ENCODE measurements around the gene LUC7L3.
"Not testable (repeated sequence)": the region's sequence is repeated elsewhere in the genome, so short reads cannot be mapped to it uniquely, and the experiment has no call there.

LUC7L3 gene

GRCh38 chr17:50712641-50713040 is 6.8 kb upstream of the LUC7L3 start:
- H3K9me3 ChIP-seq (ENCODE audit: control insufficient read depth, insufficient read depth, low read length): no peaks in the 10 kb centered on the region
- H3K36me3 ChIP-seq (ENCODE audit: insufficient read depth, low read length): no peaks in the 10 kb centered on the region
- H3K9ac ChIP-seq (ENCODE audit: low read depth, low read length): no peak overlapping the region
- peaks cover 15% of the 10 kb centered on the region for H3K4me1 ChIP-seq (ENCODE audit: insufficient read depth, low read length)

DNA sequence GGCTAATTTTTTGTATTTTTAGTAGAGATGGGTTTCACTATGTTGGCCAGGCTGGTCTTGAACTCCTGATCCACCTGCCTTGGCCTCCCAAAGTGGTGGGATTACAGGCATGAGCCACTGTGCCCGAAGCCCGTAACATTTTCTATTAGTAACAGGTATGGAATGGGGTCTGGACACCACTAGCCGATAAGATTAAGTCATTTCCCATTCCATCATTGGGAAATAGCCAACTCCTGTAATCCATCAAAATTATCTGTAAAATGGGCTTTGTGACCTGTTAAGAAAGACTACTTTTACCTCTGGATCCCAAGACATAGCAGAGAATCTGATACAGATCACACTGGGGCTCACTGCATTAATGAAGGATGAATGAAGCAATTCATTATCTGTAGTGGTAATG is 3.9 kb upstream of the LUC7L3 start:
- no peaks in the 10 kb centered on the region for H3K9me3 ChIP-seq (ENCODE audit: control insufficient read depth, insufficient read depth, low read length)

GRCh38 chr17:50719924-50720794 is 756 bp downstream of the LUC7L3 start:
- no peaks in the 10 kb centered on the region for H3K9me3 ChIP-seq (ENCODE audit: control insufficient read depth, insufficient read depth, low read length)
- peaks cover 11% of the 10 kb centered on the region for H3K4me1 ChIP-seq (ENCODE audit: insufficient read depth, low read length)
- no peaks in the 10 kb centered on the region for H3K36me3 ChIP-seq (ENCODE audit: insufficient read depth, low read length)
- peak overlapping the region; percentile 99 for H3K9ac ChIP-seq (ENCODE audit: low read depth, low read length)

More for the DNA sequence above, 3.9 kb upstream of the LUC7L3 start:
- peaks cover under 1% of the 10 kb centered on the region; the same call in 1 of the 2 replicates for H3K4me1 ChIP-seq (ENCODE audit: insufficient read depth, low read length)
- H3K9ac ChIP-seq (ENCODE audit: low read depth, low read length): no peak overlapping the region
- no peaks in the 10 kb centered on the region for H3K36me3 ChIP-seq (ENCODE audit: insufficient read depth, low read length)

DNA sequence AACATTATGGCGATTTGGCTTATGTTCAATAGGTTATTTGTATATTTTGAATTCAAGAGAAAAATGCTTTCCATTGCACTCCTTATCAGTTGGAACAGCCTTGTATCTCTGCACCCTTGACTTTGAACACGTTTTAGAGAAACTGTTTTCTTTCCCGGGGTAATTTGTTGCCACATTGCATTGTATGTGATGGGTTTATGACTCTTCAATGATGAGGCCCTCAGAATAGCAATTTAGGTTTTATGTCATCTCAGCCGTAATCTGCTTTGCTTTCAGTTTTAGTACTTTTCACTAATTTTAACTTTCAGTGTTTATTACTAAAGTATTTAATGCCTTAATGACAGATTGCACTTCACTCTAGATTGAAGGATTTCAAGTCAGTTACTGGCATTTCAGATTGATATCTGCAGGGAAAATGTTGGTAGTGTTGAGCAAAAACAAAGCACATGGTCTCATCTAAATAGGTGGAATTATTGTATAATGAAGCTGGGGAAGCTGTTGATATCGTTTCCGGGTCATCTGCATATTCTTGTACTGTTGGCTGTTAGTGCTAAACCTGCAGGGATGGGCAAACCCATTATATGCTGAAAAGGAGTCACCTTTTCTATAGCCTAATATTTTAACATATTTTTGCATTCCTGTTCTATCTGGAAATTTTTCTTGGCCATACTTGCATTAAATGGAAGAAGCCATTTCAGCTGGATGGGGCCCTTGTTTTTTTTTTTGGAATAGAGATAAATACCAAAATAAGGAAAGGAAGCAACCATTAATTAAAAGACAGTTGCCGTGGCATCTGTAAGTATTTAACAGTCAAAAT is 2.0 kb downstream of the LUC7L3 start:
- H3K4me1 ChIP-seq (ENCODE audit: insufficient read depth, low read length): peaks cover 18% of the 10 kb centered on the region
- H3K9ac ChIP-seq (ENCODE audit: low read depth, low read length): peak overlapping the region; percentile 99; the same call in 1 of the 2 replicates
- no peaks in the 10 kb centered on the region for H3K9me3 ChIP-seq (ENCODE audit: control insufficient read depth, insufficient read depth, low read length)
- no peaks in the 10 kb centered on the region for H3K36me3 ChIP-seq (ENCODE audit: insufficient read depth, low read length)

GRCh38 chr17:50722746-50723145 is 3.3 kb downstream of the LUC7L3 start:
- Histone ChIP-seq H3K9ac (ENCODE audit: low read depth, low read length) (peak overlapping the region; percentile 12; the same call in 1 of the 2 replicates), H3K4me1 (ENCODE audit: insufficient read depth, low read length) (peaks cover 28% of the 10 kb centered on the region), H3K36me3 (ENCODE audit: insufficient read depth, low read length) (no peaks in the 10 kb centered on the region), H3K9me3 (ENCODE audit: control insufficient read depth, insufficient read depth, low read length) (no peaks in the 10 kb centered on the region)

DNA sequence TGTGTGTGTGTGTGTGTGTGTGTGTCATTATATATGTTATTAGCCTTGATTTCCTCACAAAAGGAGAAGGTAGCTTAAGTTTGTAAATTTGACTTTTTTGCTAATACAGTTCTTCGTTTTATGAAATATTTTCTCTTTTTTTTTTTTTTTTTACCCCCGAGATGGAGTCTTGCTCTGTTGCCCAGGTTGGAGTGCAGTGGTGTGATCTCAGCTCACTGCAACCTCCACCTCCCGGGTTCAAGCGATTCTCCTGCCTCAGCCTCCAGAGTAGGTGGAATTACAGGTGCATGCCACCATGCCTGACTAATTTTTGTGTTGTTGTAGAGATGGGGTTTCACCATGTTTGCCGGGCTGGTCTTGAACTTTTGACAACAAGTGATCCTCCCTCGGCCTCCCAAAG is 5.2 kb downstream of the LUC7L3 start:
- H3K4me1 ChIP-seq (ENCODE audit: insufficient read depth, low read length): peaks cover 28% of the 10 kb centered on the region
- not testable (repeated sequence) for H3K9ac ChIP-seq (ENCODE audit: low read depth, low read length); H3K36me3 ChIP-seq (ENCODE audit: insufficient read depth, low read length); H3K9me3 ChIP-seq (ENCODE audit: control insufficient read depth, insufficient read depth, low read length)

- H3K36me3 ChIP-seq (ENCODE audit: insufficient read depth, low read length): no peaks in the 10 kb centered on the region
- H3K9ac ChIP-seq (ENCODE audit: low read depth, low read length): no peak overlapping the region
These were observed 6.6 kb downstream of the LUC7L3 start for GRCh38 chr17:50725769-50726655.

GRCh38 chr17:50728112-50728429 is 8.7 kb downstream of the LUC7L3 start:
- H3K36me3 ChIP-seq (ENCODE audit: insufficient read depth, low read length): no peaks in the 10 kb centered on the region
- no peak overlapping the region for H3K9ac ChIP-seq (ENCODE audit: low read depth, low read length)
- H3K4me1 ChIP-seq (ENCODE audit: insufficient read depth, low read length): peaks cover 17% of the 10 kb centered on the region; the same call in 1 of the 2 replicates
- H3K9me3 ChIP-seq (ENCODE audit: control insufficient read depth, insufficient read depth, low read length): no peaks in the 10 kb centered on the region

More at GRCh38 chr17:50725769-50726655, 6.6 kb downstream of the LUC7L3 start:
- peaks cover 28% of the 10 kb centered on the region for H3K4me1 ChIP-seq (ENCODE audit: insufficient read depth, low read length)
- no peaks in the 10 kb centered on the region for H3K9me3 ChIP-seq (ENCODE audit: control insufficient read depth, insufficient read depth, low read length)

- Histone ChIP-seq H3K4me1 (ENCODE audit: insufficient read depth, low read length) (peaks cover 16% of the 10 kb centered on the region; the same call in 1 of the 2 replicates), H3K9me3 (ENCODE audit: control insufficient read depth, insufficient read depth, low read length) (no peaks in the 10 kb centered on the region), H3K9ac (ENCODE audit: low read depth, low read length) (no peak overlapping the region), H3K36me3 (ENCODE audit: insufficient read depth, low read length) (no peaks in the 10 kb centered on the region)
These were observed 9.7 kb downstream of the LUC7L3 start for GRCh38 chr17:50728881-50729765.

DNA sequence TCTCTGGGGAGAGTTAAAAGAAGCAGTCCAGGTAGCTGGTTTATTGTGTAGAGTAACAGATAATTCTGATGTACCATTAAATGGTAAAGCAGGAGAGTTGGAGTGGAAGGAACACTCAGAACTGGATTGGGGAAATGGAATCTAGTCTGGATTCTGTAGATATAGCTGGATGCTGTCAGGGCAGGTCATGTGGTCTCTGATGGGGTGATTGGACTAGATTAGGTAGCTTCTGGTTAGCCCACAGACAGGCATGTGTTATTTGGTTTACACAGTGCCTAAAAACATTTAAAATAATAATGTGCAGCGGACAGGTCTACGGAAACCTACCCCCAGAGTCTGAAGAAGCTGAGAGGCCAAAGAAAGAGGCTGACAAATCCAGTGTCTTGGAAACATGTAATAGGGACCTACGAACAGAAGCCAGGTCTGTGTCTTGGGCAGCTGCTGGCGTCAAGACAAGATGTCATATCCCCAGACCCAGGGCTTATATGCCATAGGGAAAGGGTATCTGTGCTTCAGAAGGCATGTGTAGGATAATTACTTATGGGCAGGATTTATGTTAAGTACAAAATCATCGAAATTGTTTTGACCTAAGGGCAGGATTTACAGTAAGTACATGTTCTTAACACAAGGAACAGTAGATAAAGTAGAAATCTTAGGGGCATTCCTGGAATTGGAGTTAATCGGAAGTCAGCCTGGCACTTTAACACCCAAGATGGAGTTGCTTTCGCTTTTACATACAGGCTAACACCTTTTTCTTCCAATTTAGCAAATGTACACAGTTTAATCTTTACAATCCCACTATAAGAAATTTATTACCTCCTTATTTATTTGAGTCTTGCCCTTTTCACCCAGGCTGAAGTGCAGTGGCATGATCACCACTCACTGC is 12.4 kb downstream of the LUC7L3 start:
- Histone ChIP-seq H3K4me1 (ENCODE audit: insufficient read depth, low read length) (peaks cover 7% of the 10 kb centered on the region; the same call in 1 of the 2 replicates), H3K36me3 (ENCODE audit: insufficient read depth, low read length) (no peaks in the 10 kb centered on the region), H3K9ac (ENCODE audit: low read depth, low read length) (no peak overlapping the region), H3K9me3 (ENCODE audit: control insufficient read depth, insufficient read depth, low read length) (no peaks in the 10 kb centered on the region)

GRCh38 chr17:50735287-50735686 is 15.9 kb downstream of the LUC7L3 start:
- H3K36me3 ChIP-seq (ENCODE audit: insufficient read depth, low read length): peaks cover 21% of the 10 kb centered on the region
- no peaks in the 10 kb centered on the region; the same call in 1 of the 2 replicates for H3K4me1 ChIP-seq (ENCODE audit: insufficient read depth, low read length)
- no peaks in the 10 kb centered on the region for H3K9me3 ChIP-seq (ENCODE audit: control insufficient read depth, insufficient read depth, low read length)
- no peak overlapping the region for H3K9ac ChIP-seq (ENCODE audit: low read depth, low read length)

- no peak overlapping the region for H3K9ac ChIP-seq (ENCODE audit: low read depth, low read length)
- H3K9me3 ChIP-seq (ENCODE audit: control insufficient read depth, insufficient read depth, low read length): no peaks in the 10 kb centered on the region
- peaks cover 37% of the 10 kb centered on the region for H3K36me3 ChIP-seq (ENCODE audit: insufficient read depth, low read length)
- H3K4me1 ChIP-seq (ENCODE audit: insufficient read depth, low read length): no peaks in the 10 kb centered on the region
These were observed 17.8 kb downstream of the LUC7L3 start for GRCh38 chr17:50737118-50737698.
